ENCODE data around the gene TMOD4. TPM values are rescaled to one million over a fixed set of nuclear protein-coding genes. Genes with fewer than 3 reads are reported as not detected.

TMOD4 gene
- total RNA-seq, 1 experiment from 2014 or later, result 1.3 TPM

DNA sequence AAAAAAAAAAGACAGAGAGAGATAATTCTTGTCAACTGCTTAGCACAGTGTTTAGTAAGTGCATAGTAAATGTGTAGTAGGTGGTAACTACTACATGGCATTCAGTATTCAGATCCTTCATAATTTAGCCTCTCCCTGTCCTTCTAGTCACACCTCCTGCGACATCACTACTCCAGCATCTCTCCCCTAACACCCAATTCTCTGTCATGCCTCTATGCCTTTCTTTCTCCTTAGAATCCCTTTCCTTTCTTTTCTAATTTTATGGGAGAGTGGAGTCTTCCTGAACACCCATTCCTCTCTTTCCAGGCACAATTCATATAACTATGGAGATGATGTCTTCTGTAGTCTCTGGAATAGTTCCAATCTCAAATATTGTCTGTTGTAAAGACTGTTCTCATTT is 18.1 kb upstream of the TMOD4 start:
- peaks cover 34% of the 10 kb centered on the region for H3K36me3 Mint-ChIP-seq (ENCODE audit: insufficient read depth, unreplicated experiment)
- peaks cover 8% of the 10 kb centered on the region; the same call in 1 of the 2 replicates for H3K4me1 ChIP-seq
- DNase-seq, result no peak
- CTCF ChIA-PET, result no interaction called here
- H3K4me3 Mint-ChIP-seq (ENCODE audit: unreplicated experiment), result no peak overlapping the region
- H3K27me3 Mint-ChIP-seq (ENCODE audit: insufficient read depth, unreplicated experiment), result no peaks in the 10 kb centered on the region
- BruUV-seq (replicated peaks), result no TSS peak
- no peak overlapping the region for H3K27ac Mint-ChIP-seq (ENCODE audit: unreplicated experiment)
- H3K36me3 ChIP-seq (ENCODE audit: control insufficient read depth, insufficient read depth, low read length), result no peaks in the 10 kb centered on the region
- POLR2A ChIA-PET, result no interaction called here
- H3K4me3 ChIP-seq (ENCODE audit: low read depth, low read length), result no peak overlapping the region
- H3K4me1 Mint-ChIP-seq (ENCODE audit: low read depth, unreplicated experiment), result peaks cover 8% of the 10 kb centered on the region
- intact Hi-C loops (cut with micrococcal nuclease; ENCODE audit: unreplicated experiment), result no loop called here
- H3K9me3 ChIP-seq, result no peaks in the 10 kb centered on the region
- no peaks in the 10 kb centered on the region for H3K9me3 Mint-ChIP-seq (ENCODE audit: unreplicated experiment)
- no peaks in the 10 kb centered on the region for H3K27me3 ChIP-seq (replicated peaks; ENCODE audit: control insufficient read depth, insufficient read depth, low read length)
- TF ChIP-seq, protein P1, sequence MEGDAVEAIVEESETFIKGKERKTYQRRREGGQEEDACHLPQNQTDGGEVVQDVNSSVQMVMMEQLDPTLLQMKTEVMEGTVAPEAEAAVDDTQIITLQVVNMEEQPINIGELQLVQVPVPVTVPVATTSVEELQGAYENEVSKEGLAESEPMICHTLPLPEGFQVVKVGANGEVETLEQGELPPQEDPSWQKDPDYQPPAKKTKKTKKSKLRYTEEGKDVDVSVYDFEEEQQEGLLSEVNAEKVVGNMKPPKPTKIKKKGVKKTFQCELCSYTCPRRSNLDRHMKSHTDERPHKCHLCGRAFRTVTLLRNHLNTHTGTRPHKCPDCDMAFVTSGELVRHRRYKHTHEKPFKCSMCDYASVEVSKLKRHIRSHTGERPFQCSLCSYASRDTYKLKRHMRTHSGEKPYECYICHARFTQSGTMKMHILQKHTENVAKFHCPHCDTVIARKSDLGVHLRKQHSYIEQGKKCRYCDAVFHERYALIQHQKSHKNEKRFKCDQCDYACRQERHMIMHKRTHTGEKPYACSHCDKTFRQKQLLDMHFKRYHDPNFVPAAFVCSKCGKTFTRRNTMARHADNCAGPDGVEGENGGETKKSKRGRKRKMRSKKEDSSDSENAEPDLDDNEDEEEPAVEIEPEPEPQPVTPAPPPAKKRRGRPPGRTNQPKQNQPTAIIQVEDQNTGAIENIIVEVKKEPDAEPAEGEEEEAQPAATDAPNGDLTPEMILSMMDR (IDR thresholded peaks at IDR 0.05; ENCODE audit: insufficient read depth in 1 of 2, low read depth in 1 of 2, low read length in 1 of 2, severe bottlenecking in 1 of 2, unreplicated experiment in 1 of 2), result no peak

DNA sequence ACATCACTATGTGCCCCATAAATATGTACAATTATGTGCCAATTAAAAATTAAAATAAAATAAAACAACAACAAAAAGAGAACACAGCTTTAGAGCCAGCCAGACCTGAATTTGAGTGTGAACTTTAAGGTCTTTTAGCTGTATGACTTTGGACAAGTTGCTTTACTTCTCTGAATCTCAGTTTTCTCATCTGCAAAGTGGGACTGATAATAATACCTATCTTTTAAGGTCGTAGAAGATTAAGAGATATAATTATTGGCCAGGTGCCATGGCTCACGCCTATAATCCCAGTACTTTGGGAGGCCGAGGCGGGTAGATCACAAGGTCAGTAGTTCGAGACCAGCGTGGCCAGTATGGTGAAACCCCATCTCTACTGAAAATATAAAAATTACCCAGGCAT is 17.5 kb upstream of the TMOD4 start:
- H3K27me3 ChIP-seq (replicated peaks; ENCODE audit: control insufficient read depth, insufficient read depth, low read length), result no peaks in the 10 kb centered on the region
- intact Hi-C loops (cut with micrococcal nuclease; ENCODE audit: unreplicated experiment), result no loop called here
- Mint-ChIP-seq H3K9me3 (ENCODE audit: unreplicated experiment) (no peaks in the 10 kb centered on the region), H3K4me1 (ENCODE audit: low read depth, unreplicated experiment) (peaks cover 13% of the 10 kb centered on the region), H3K36me3 (ENCODE audit: insufficient read depth, unreplicated experiment) (peaks cover 31% of the 10 kb centered on the region), H3K27me3 (ENCODE audit: insufficient read depth, unreplicated experiment) (no peaks in the 10 kb centered on the region), H3K27ac (ENCODE audit: unreplicated experiment) (no peak overlapping the region), H3K4me3 (ENCODE audit: unreplicated experiment) (no peak overlapping the region)
- peaks cover 13% of the 10 kb centered on the region; the same call in 1 of the 2 replicates for H3K4me1 ChIP-seq
- no peaks in the 10 kb centered on the region for H3K36me3 ChIP-seq (ENCODE audit: control insufficient read depth, insufficient read depth, low read length)
- CTCF ChIA-PET, result no interaction called here
- no TSS peak for BruUV-seq (replicated peaks)
- POLR2A ChIA-PET, result no interaction called here
- TF ChIP-seq, protein P1 (IDR thresholded peaks at IDR 0.05; ENCODE audit: insufficient read depth in 1 of 2, low read depth in 1 of 2, low read length in 1 of 2, severe bottlenecking in 1 of 2, unreplicated experiment in 1 of 2), result no peak
- DNase-seq, result no peak
- H3K9me3 ChIP-seq, result no peaks in the 10 kb centered on the region
- no peak overlapping the region for H3K4me3 ChIP-seq (ENCODE audit: low read depth, low read length)

DNA sequence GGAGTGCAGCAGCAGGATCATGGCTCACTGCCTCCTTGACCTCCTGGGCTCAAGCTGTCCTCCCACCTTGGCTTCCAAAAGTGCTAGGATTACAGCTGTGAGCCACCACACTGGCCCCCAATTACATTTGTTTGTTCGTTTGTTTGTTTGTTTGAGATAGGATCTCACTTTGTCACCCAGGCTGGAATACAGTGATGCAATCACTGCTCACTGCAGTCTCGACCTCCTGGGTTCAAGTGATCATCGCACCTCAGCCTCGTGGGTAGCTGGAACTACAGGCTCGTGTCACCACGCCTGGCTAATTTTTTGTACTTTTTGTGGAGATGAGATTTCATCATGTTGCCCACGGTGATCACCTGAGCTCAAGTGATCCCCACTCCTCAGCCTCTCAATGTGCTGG is 16.3 kb upstream of the TMOD4 start:
- Mint-ChIP-seq H3K27ac (ENCODE audit: unreplicated experiment) (no peak overlapping the region), H3K4me3 (ENCODE audit: unreplicated experiment) (no peak overlapping the region), H3K27me3 (ENCODE audit: insufficient read depth, unreplicated experiment) (no peaks in the 10 kb centered on the region), H3K36me3 (ENCODE audit: insufficient read depth, unreplicated experiment) (peaks cover 22% of the 10 kb centered on the region), H3K4me1 (ENCODE audit: low read depth, unreplicated experiment) (peaks cover 8% of the 10 kb centered on the region), H3K9me3 (ENCODE audit: unreplicated experiment) (no peaks in the 10 kb centered on the region)
- intact Hi-C loops (cut with micrococcal nuclease; ENCODE audit: unreplicated experiment), result no loop called here
- no peaks in the 10 kb centered on the region for H3K9me3 ChIP-seq
- TF ChIP-seq, protein P1 (IDR thresholded peaks at IDR 0.05; ENCODE audit: insufficient read depth in 1 of 2, low read depth in 1 of 2, low read length in 1 of 2, severe bottlenecking in 1 of 2, unreplicated experiment in 1 of 2), result no peak
- no peak for DNase-seq
- ChIA-PET CTCF (interaction anchor here (1.3 kb wide), 1 partner anchor 90 kb away, joined by 4 read pairs; no protein-coding TSS in a partner anchor), POLR2A (interaction anchor here (0.7 kb wide), 1 partner anchor 26 kb away, joined by 6 read pairs; no protein-coding TSS in a partner anchor)
- BruUV-seq (replicated peaks), result no TSS peak
- H3K4me3 ChIP-seq (ENCODE audit: low read depth, low read length), result no peak overlapping the region
- no peaks in the 10 kb centered on the region for H3K36me3 ChIP-seq (ENCODE audit: control insufficient read depth, insufficient read depth, low read length)
- H3K4me1 ChIP-seq, result peaks cover 13% of the 10 kb centered on the region; the same call in 1 of the 2 replicates
- no peaks in the 10 kb centered on the region for H3K27me3 ChIP-seq (replicated peaks; ENCODE audit: control insufficient read depth, insufficient read depth, low read length)
